ENCODE data around the gene PTPN14.

- TF ChIP-seq CTCF (IDR thresholded peaks at IDR 0.05 in 2 of 3, conservative IDR thresholded peaks at IDR 0.05 in 1 of 3; ENCODE audit: borderline replicate concordance in 1 of 3, insufficient read depth in 1 of 3, low read depth in 2 of 3, low read length in 2 of 3) (no peak), JUND (IDR thresholded peaks at IDR 0.05) (no peak), POLR2AphosphoS5 (IDR thresholded peaks at IDR 0.05; ENCODE audit: low read depth, low read length) (no peak), RAD21 (IDR thresholded peaks at IDR 0.05; ENCODE audit: low read depth) (no peak)
Observed at GRCh38 chr1:214459895-214460294, 91.5 kb downstream of the PTPN14 start.
